ENCODE data around the gene PSAP.
A peak's percentile ranks its signal among the peaks of the same experiment; 100 is the strongest.

The PSAP gene

DNA sequence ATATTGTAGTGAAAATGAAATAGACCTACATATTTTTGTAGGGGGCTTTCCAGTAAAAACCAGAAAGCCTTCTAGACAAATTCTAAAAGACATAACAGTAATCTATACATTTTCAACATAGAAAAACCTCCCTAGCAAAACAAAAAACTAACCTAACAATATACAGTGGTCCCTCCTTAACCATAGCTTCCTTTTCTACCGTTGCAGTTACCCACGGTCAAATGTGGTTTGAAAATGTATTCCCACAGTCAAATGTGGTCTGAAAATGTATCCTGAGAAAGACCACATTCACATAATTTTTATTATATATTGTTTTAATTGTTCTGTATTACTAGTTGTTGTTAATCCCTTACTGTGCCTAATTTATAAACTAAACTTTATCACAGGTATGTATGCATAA, 6.4 kb downstream of the PSAP start:
- no peak for DNase-seq (ENCODE audit: low read depth)

DNA sequence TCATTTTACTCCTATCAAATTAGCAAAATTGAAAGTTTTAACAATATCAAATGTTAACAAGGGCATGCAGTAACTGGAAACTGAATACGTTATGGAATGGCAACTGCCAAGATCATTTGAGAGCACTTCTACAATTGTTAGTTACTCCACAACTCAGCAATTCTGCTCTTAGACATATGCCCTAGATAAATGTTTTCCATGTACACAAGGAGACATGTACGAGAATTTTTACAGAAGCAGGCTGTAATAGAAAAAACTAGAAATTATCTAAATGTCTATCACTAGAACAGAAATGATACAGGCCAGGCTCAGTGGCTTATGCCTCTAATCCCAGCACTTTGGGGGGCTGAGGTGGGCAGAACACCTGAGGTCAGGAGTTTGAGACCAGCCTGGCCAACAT, 7.0 kb downstream of the PSAP start:
- no peak for DNase-seq (ENCODE audit: low read depth)

DNA sequence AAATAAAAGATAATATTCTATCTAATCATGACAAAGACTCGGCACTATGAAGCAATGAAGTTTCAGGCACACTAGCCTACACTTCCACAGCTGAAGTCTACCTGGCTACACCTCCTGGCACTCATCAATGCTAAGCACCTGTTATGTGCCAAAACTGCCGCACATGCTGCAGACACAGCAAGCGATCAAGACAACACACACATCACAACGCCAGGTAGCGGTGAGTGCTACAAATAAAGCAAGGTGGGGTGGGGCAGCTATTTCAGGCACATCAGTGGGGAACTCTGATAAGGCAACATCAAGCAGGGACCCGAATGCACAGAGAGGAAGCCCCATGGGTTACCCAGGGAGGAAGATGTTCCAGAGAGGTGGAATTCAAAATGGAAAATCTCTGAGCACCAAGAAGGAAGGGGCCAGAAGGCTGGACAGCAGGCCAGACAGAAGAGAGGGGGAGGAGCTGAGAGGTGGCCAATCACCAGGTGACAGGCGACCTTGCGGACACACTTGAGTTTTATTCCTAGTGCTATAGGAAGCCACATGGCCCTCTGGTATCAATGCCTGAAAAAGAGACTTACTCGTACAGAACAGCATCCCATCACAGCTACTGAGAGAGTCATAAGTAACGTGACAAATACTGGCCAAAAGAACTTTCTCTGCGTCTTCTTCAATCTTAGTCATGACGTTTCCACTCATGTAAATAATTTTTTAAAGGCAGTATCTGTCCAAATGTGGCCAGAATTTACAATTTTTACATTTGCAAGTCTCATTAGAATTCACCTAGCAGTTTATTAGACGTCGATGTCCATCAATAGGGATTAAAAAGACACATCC, 8.0 kb downstream of the PSAP start:
- DNase-seq (ENCODE audit: low read depth) = no peak

DNA sequence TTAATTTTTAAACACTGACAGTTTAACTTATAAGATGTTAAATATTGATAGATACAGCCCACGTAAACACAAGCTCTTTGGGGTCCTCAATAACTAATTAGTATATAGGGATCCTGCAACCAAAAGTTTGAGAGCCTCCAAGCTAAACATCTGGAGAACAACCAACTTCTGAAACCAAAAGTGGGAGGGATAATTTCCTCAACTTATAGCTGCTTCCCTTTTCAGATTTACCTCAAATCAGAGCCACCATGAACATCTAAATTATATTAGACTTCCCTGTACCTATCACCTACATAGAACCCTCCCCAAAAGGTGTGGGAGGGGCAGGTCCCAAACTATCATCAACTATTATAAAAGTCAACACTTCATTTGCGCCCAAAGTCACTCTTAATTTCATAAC, 8.6 kb downstream of the PSAP start:
- DNase-seq (ENCODE audit: low read depth) = no peak

DNA sequence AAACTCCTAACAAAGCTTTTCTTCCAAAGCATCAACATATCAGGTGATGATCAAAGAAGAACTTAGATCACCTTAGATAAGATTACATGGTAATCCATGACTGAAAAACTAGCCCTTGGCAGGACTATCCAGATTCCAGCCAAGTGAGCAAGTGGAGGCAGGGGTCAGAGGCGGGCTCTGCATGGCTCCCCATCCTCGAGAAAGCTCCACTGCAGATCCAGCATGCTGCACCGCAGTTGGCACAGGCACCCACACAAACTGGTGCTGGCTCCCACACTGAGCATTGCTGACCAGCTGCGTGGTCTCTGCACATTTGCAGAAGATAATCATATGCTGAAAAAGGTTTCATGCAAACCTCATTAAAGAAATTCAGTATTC, 10.1 kb downstream of the PSAP start:
- no peak for DNase-seq (ENCODE audit: low read depth)

DNA sequence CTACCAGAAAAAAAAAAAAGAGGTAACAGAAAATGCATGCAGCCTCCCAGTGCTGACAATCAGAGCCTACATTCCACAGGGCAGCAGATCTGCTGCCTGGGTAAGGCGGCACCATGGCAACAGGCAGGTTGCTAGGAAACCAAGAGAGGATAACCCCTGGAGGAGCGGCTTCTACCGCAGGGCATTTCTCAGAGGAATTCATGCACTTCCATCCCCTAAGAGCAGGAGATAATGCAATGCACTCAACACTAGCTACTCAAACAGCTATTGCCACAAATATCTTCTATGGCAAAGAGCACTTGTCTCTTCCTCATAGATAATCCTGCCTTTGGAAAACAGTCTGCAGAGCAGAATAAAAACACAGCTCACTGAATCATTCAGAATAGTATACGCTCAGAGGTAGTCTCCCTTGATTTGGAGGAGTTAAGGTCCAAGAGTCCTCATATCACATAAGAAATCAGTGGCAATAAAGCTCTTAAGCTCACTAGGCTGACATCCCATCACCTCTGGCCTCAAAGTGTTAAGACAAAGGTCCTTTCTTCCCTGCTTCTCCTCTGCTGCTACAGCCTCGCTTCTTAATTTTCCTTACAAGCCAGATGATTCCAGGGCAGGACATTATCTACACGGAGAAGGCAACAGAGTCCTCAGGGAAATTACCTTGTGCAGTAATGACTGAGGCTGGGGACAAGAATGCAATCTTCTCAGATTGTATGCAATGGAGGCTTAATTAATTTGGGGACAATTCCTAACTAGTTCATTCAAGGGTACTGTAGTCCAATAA, 10.7 kb downstream of the PSAP start:
- DNase-seq (ENCODE audit: low read depth) = peak; percentile 89

DNA sequence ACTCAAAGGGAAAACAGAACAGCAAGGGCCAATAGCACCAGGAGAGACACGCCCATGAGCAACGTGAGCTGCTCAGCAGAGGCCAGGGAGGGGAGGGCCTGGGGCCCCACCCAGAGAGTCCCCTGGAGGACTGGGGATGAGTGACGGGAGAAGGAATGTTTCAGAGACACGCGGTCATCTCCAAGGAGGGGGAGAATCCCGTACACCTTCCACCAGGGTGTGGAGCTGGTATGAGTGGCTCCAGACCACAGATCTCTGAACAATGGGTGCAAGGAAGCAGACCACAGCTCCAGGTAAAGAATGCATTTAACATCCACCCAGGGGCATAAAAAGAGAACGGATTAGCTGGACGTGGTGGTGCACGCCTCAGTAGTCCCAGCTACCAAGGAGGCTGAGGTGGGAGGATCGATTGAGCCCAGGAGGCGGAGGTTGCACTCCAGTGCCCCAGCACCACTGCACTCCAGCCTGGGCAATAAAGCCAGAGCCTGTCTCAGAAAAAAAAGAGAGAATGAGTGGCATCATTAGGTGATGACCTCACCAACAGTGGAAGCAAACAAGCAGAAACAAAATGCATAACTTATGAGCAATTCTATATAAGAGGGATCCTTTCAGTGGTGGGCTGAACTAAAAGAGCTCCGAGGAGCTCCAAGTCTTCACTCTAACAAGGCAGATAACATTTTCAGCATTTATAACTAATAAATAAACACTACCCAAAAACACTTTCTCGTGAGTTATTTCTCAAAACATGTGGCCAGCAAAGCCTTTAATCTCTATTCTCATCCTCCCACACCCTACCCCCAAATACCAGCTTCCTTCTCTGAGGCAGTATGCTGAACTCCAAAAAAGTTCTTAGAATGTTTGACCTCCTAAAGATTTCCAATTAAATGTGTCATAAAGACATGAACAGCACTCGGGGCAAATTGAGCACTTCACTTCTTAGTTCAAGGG, 12.5 kb downstream of the PSAP start:
- DNase-seq (ENCODE audit: low read depth) = no peak

DNA sequence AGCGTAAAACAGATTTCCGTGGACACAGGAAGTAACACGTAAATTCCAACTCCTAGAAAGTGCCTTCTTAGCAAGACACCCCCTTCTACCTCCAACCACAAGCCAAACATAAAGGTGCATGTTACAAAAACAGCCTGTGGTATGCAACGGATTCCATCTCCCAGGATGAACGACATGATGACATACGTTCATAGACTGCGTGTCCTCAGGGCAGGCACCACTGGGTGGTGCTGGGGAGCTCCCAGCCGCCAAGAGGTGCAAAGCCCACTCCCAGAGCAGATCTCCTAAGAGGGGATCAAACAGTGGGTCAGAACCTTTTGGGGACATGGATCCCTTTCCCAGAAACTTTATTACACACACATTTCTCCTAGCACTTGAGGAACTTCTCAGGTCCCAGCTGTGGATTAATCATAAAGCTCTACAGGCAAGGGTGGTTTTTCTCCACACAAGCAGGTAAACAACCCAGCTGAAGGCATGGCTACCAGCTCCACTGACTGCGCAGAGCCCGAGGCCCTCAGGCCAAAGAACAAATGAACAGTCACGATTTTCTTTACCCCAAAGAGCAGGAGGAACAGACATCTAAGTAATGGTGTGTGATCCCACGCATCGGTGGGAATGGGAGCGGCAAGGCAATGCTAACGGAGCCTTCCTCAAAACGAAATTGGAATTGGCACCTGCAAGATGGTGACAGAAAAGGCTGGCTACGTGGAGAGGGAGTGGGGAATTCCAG, 13.8 kb downstream of the PSAP start:
- no peak for DNase-seq (ENCODE audit: low read depth)

DNA sequence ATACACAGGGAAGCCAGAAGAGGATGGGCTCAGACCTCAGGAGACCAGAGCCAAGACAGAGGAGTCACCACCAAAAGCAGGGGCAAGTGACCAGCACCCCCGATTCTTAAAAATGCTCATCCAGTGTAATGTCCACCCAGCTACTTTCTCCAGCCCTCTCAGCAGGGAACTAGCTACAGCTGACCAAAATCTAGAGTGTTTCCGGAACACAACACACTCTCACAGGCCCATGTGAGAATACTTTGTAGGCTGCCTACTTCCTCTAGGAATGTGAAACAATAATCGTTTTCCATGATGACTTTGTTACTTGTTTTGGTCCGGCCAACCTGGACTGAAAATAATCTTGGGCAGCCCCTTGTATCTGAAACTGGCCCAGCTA, 14.5 kb downstream of the PSAP start:
- no peak for DNase-seq (ENCODE audit: low read depth)

DNA sequence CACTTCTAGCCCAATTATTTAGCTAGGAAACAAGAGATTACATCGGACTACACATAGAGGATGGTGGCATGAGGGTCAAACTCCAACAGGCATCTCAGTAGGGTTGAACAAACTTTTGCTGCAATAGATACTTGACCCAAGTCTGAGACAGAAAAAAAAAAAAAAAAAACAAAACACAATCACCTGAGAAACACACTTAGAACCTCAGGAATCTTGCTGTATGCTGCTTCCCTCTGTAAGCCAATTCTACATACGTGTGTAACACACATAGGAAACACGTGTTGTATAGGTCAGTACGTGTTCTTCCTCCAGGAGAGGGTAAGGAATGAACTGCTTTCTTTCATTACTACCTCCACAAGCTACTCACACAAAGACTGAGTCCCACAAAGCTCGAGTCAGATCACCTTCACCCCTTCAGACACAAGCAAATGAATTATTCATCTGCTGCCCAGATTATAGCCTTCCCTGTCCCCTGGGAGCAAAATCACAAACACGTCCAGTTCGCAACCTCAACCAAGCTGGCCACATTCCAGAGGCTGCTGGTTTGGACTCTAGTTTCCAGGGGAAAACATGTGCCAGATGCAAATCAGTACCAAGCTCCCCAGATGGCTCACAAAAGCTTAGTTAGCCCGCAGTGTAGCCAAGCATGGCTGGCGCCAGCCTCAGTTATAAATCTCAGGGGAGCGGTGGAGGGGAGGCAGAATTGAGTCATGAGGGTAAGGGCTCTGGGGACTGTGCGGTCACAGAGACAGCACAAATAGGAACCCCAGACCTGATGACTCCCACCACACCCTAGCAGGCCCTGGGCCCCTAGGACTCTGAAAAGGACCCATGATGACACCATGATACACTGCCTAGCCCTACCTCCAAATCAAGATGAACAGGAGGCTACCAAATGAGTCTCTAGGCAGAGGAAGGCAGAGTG, 15.1 kb downstream of the PSAP start:
- no peak for DNase-seq (ENCODE audit: low read depth)

DNA sequence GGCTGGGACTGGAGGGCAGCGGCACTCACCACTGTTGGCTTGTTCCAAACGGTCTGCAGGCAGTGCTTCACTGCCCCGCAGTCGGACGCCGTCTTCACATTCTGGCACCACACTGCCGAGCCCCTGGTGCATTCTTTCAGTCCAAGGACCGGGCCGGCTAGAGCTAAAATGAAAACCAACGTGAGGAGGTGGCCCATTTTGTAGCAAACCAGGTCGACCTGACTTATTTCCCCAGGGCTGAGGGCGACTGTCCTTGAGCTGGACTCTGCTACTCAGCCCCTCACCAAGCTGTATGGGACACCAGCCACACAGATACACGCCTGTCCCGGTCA, 16.7 kb downstream of the PSAP start:
- DNase-seq (ENCODE audit: low read depth) = no peak

DNA sequence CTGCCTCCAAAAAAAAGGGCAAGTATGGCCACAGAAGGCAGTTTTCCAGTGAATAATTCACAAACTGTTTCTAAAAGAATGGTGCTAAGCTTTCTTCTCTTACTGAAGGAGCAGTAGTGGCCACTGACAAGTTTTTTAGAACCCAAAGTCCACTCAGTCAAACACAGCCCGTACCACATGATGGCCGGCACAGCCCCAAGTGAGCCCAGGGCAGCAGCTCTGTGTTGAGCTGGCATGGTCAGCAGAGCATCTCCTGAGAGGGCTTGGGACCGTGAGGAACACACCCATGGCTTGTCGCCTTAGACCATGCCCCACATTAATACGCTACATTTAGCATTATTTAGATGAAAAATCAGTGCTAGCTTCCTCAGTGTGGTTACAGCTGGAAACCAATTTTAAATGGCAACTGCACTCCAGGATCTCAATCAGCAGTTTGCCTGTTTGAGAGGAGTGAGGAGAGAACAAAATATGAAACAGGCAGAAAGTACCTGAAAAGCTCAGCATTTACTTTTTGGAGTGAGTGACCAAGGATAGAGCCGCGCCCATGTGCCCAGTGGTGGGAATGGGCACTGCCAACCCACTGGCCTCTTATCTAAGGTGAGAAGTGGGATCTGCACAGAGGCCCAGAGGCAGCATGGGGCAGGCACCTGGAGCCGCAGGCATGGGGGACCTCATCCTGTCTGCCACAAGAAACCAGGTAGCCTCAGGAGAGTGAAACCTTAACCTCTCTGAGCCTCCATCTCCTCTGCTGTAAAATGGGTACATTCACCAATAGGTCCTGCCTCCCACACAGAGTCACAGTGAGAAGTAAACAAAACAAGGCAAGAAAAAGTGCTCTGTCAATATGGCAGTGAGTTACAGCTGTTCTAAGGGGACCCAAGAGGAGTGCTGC, 17.4 kb downstream of the PSAP start:
- no peak for DNase-seq (ENCODE audit: low read depth)

DNA sequence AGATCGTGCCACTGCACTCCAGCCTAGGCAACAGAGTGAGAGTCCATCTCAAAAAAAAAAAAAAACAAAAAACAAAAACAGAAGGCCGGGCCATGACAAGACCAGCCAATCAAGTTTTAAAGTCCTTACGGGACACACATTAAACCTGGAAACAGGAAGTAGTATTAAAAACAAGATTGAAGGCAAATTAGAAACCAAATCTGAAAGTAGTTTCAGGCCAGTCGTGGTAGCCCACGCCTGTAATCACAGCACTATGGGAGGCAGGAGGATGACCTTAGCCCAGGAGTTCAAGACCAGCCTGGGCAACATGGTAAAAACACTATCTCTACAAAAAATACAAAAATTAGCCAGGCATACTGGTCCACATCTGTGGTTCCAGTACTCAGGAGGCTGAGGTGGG, 18.1 kb downstream of the PSAP start:
- DNase-seq (ENCODE audit: low read depth) = no peak

DNA sequence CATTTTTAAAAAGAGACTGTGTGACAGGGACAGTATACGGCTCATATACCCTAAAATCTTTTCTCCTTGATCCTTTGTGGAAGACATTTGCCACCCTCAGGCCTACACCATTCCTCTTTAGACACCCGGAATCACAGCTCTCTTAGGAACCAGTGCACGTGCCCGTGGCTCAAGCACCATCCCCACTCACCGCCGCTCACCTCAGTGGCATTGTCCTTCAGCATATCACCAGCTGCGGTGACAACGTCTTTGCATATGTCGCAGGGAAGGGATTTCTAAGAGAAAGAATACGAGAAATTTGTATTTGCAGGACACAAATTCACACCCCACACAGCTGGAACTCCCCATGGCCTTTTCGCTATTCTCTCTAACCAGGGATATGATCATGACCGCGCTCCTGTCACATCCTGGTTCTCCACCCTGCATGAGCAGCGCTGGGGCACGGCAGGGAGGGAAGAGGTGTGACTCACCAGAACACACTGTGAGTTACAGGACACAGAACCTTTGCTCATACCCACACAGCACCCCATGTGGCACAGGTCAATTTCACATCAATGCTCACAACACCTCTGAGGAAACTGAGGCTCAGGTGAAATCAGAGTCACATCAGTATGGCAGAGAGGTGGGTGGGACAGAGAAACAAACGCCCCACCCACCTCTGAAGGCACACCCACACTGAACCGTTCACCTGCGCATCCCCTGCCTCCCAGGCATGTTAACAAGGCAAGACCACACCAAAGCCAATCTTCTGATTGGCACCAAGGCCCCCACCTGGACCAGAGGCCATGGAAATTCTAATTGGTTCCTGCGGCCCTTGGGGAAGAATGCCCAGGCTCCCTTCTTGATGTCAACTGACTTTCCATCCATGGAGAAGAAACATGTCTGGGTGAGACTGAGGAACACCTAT, 19.2 kb downstream of the PSAP start:
- no peak for DNase-seq (ENCODE audit: low read depth)

DNA sequence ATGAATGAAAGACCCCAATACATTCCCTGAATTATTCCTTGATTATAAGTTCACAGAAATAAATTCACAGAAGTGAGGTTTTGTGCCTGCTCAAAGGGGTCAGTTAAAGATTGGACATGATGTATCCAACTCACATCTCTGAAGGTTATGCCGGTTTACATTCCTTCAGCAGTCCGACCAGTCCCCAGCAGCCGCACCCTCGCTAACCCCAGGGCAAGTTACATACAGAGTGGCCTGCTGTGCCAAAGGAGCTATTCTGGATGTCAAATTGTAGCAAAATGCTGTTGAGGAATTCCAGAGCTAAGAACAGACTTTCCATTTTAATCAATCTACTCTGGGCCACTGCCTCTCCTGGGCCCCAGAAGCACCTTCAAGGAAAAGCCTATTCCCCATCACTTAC, 20.3 kb downstream of the PSAP start:
- no peak for DNase-seq (ENCODE audit: low read depth)

DNA sequence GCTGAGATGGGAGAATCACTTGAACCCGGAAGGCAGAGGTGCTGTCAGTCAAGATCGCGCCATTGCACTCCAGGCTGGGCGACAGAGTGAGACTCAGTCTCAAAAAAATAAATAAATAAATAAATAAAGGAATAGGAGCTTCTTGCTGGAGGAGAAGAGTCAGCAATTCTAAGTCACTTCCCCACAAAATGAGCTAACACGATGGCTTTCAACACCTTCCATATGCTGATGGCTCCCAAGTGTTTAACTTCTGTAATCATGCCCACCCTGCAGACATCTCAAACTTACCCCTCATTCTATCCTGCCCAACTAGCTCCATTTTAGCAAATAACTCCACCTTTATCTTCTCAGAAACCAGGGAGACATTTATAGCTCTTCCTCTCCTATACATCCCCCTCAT, 21.2 kb downstream of the PSAP start:
- DNase-seq (ENCODE audit: low read depth) = no peak

DNA sequence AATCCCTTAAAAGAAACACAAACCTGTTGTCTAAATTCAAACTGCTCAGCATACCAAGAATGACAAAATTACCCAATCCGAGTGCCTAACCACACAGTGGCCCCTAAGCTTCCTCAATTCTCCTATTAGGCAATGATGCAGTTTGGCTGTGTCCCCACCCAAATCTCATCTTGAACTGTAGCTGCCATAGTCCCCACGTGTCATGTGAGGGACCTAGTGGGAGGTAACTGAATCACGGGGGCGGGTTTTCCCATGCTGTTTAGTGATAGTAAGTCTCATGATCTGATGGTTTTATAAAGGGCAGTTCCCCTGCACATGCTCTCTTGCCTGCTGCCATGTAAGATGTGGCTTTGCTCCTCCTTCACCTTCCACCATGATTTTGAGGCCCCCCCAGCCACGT, 21.9 kb downstream of the PSAP start:
- no peak for DNase-seq (ENCODE audit: low read depth)

DNA sequence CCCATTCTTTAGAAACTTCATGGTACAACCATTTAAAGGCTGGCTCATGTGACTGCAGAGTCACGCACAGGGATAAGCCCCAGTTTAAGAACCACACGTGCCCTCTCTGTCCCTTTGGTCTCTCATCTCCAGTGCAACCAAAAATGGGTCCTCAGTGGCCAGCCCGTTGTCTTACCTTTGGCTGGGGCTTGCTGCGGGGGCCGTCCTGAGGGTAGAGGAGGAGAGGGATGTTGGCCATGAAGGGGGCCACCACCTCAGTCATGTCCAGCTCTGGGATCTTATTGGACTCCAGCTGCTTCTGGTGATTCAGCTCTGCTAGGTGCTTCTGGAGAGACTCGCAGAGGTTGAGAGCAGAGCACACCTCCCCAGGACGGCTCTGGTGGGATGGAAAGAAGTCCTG, 22.3 kb downstream of the PSAP start:
- no peak for DNase-seq (ENCODE audit: low read depth)

DNA sequence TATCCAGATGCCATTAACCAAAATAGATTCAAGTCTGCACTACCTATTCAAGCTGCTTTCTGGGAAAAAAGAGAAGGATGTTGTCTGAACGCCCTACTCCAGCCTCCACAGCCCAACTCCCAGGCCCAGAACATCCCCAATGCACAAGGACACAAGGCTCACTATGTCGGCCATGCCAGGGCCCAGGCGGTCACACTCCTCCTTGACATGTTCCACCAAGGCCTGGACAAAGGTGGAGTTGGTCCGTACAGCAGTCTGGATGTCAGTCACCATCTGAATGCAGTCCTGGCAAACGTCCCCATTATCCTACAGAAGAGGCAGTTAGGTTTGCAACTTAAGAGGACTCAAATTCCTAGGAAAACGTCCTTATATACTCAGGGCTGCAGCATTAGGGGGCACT, 23.2 kb downstream of the PSAP start:
- no peak for DNase-seq (ENCODE audit: low read depth)

Data from non-pigmented ciliary epithelial cell (primary cell).